Measurements from ENCODE around the gene CWC27.
A peak's percentile ranks its signal among the peaks of the same experiment; 100 is the strongest.

Gene CWC27

GRCh38 chr5:65066387-65067146 lies 297.8 kb downstream of the CWC27 start:
- DNase-seq (ENCODE audit: low read depth, low spot score): peak; percentile 35

- no peak for DNase-seq (ENCODE audit: low read depth, low spot score)
Measured at GRCh38 chr5:65067147-65067506, 298.4 kb downstream of the CWC27 start.
